ENCODE measurements around the gene EHMT1.

Gene EHMT1

GRCh38 chr9:137781906-137782585 is 163.2 kb downstream of the EHMT1 start:
- H3K36me3 ChIP-seq (ENCODE audit: insufficient read depth, low read length): peaks cover 81% of the 10 kb centered on the region; the same call in 1 of the 2 replicates
- no peaks in the 10 kb centered on the region for H3K27me3 ChIP-seq (ENCODE audit: insufficient read depth, low read length, poor library complexity, severe bottlenecking)
- peaks cover 10% of the 10 kb centered on the region for H3K4me1 ChIP-seq (ENCODE audit: insufficient read depth, low read length, poor library complexity, severe bottlenecking)
- no peaks in the 10 kb centered on the region for H3K79me2 ChIP-seq (ENCODE audit: insufficient read depth, low read length)
- H4K20me1 ChIP-seq (ENCODE audit: insufficient read depth, low read length, poor library complexity, severe bottlenecking): no peaks in the 10 kb centered on the region
- no peak overlapping the region for H3K9ac ChIP-seq (ENCODE audit: low read depth, low read length, poor library complexity, severe bottlenecking)
- no peaks in the 10 kb centered on the region for H3F3A ChIP-seq (ENCODE audit: low read depth)
- H3K9me2 ChIP-seq (replicated peaks; ENCODE audit: low read depth, low read length): no peaks in the 10 kb centered on the region
- TF ChIP-seq, protein P1, sequence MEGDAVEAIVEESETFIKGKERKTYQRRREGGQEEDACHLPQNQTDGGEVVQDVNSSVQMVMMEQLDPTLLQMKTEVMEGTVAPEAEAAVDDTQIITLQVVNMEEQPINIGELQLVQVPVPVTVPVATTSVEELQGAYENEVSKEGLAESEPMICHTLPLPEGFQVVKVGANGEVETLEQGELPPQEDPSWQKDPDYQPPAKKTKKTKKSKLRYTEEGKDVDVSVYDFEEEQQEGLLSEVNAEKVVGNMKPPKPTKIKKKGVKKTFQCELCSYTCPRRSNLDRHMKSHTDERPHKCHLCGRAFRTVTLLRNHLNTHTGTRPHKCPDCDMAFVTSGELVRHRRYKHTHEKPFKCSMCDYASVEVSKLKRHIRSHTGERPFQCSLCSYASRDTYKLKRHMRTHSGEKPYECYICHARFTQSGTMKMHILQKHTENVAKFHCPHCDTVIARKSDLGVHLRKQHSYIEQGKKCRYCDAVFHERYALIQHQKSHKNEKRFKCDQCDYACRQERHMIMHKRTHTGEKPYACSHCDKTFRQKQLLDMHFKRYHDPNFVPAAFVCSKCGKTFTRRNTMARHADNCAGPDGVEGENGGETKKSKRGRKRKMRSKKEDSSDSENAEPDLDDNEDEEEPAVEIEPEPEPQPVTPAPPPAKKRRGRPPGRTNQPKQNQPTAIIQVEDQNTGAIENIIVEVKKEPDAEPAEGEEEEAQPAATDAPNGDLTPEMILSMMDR (conservative IDR thresholded peaks at IDR 0.05; ENCODE audit: low read length): no peak
- TF ChIP-seq EZH2phosphoT487 (IDR thresholded peaks at IDR 0.05; ENCODE audit: borderline replicate concordance): no peak
- no peak overlapping the region for H3K4me2 ChIP-seq (ENCODE audit: low read depth, low read length, poor library complexity, severe bottlenecking)
- H3K9me3 ChIP-seq (ENCODE audit: insufficient read depth, low read depth, low read length): no peaks in the 10 kb centered on the region
- no peak overlapping the region for H3K4me3 ChIP-seq (ENCODE audit: low read length, poor library complexity, severe bottlenecking)
- no peak overlapping the region for H2AFZ ChIP-seq (ENCODE audit: low read length)

GRCh38 chr9:137783521-137783920 is 164.7 kb downstream of the EHMT1 start:
- Histone ChIP-seq H3K4me2 (ENCODE audit: low read depth, low read length, poor library complexity, severe bottlenecking) (no peak overlapping the region), H2AFZ (ENCODE audit: low read length) (no peak overlapping the region), H3K27me3 (ENCODE audit: insufficient read depth, low read length, poor library complexity, severe bottlenecking) (no peaks in the 10 kb centered on the region), H3K9me2 (replicated peaks; ENCODE audit: low read depth, low read length) (no peaks in the 10 kb centered on the region), H3K9me3 (ENCODE audit: insufficient read depth, low read depth, low read length) (no peaks in the 10 kb centered on the region), H3K79me2 (ENCODE audit: insufficient read depth, low read length) (no peaks in the 10 kb centered on the region), H3K36me3 (ENCODE audit: insufficient read depth, low read length) (peaks cover 71% of the 10 kb centered on the region; the same call in 1 of the 2 replicates), H3K9ac (ENCODE audit: low read depth, low read length, poor library complexity, severe bottlenecking) (no peak overlapping the region), H4K20me1 (ENCODE audit: insufficient read depth, low read length, poor library complexity, severe bottlenecking) (no peaks in the 10 kb centered on the region), H3F3A (ENCODE audit: low read depth) (no peaks in the 10 kb centered on the region), H3K4me1 (ENCODE audit: insufficient read depth, low read length, poor library complexity, severe bottlenecking) (peaks cover 10% of the 10 kb centered on the region), H3K4me3 (ENCODE audit: low read length, poor library complexity, severe bottlenecking) (no peak overlapping the region)
- TF ChIP-seq, protein P1 (conservative IDR thresholded peaks at IDR 0.05; ENCODE audit: low read length): no peak
- no peak for TF ChIP-seq EZH2phosphoT487 (IDR thresholded peaks at IDR 0.05; ENCODE audit: borderline replicate concordance)

DNA sequence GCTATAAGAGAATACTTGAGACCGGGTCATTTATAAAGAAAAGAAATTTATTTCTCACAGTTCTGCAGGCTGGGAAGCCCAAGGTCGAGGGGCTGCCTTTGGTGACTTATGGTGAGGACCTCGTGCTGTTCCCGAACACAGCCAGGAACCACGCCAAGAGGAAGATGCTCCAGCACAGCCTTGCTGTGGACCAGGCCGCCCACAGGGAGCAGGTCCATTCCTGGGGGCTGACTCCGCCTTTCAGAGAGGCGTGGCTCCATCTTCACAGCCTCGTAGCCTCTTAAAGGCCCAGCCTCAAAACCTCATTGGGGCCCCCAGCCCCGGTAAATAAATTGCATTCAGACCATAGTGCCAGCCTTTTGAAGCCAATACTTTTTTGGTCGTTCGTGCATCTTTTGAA is 165.2 kb downstream of the EHMT1 start:
- no peak overlapping the region for H2AFZ ChIP-seq (ENCODE audit: low read length)

More for the DNA sequence above, 165.2 kb downstream of the EHMT1 start:
- Histone ChIP-seq H3K4me3 (ENCODE audit: low read length, poor library complexity, severe bottlenecking) (no peak overlapping the region), H3K27me3 (ENCODE audit: insufficient read depth, low read length, poor library complexity, severe bottlenecking) (no peaks in the 10 kb centered on the region), H4K20me1 (ENCODE audit: insufficient read depth, low read length, poor library complexity, severe bottlenecking) (no peaks in the 10 kb centered on the region), H3K9ac (ENCODE audit: low read depth, low read length, poor library complexity, severe bottlenecking) (no peak overlapping the region), H3K4me2 (ENCODE audit: low read depth, low read length, poor library complexity, severe bottlenecking) (no peak overlapping the region), H3K79me2 (ENCODE audit: insufficient read depth, low read length) (no peaks in the 10 kb centered on the region), H3K4me1 (ENCODE audit: insufficient read depth, low read length, poor library complexity, severe bottlenecking) (peaks cover 10% of the 10 kb centered on the region), H3K9me3 (ENCODE audit: insufficient read depth, low read depth, low read length) (no peaks in the 10 kb centered on the region), H3K36me3 (ENCODE audit: insufficient read depth, low read length) (peaks cover 65% of the 10 kb centered on the region; the same call in 1 of the 2 replicates), H3K9me2 (replicated peaks; ENCODE audit: low read depth, low read length) (no peaks in the 10 kb centered on the region), H3F3A (ENCODE audit: low read depth) (no peaks in the 10 kb centered on the region)
- TF ChIP-seq, protein P1 (conservative IDR thresholded peaks at IDR 0.05; ENCODE audit: low read length): no peak
- TF ChIP-seq EZH2phosphoT487 (IDR thresholded peaks at IDR 0.05; ENCODE audit: borderline replicate concordance): no peak

Measured in Loucy (cell line).